Activated B cell treated with CpG ODN at 0.5 μM for 24 hours (primary cell): ENCODE data around the gene GPR152. TPM values are rescaled to one million over a fixed set of nuclear protein-coding genes. Genes with fewer than 3 reads are reported as not detected.
"Not testable (repeated sequence)": the region's sequence is repeated elsewhere in the genome, so short reads cannot be mapped to it uniquely, and the experiment has no call there.

Source experiments
- ATAC-seq: fragments of 200-7000 bp; cut with Tn5 transposase; one replicate; pipeline ENCODE4 v1.10.0; 2021; ENCODE audit warnings: low read depth, mild to moderate bottlenecking, moderate library complexity
- CTCF ChIA-PET: fragments of 350-600 bp; sonication (Branson Sonifier 250); formaldehyde crosslinking; loops from one replicate; lab custom pipeline; 2021; ENCODE audit warnings: antibody characterized with exemption; lab: Charles Lee
- POLR2A ChIA-PET: fragments of 350-600 bp; sonication (Branson Sonifier 250); formaldehyde crosslinking; loops from one replicate; lab custom pipeline; 2021; ENCODE audit warnings: antibody characterized with exemption; lab: Charles Lee
- DNase-seq: peaks from one replicate; pipeline ENCODE4 v3.0.0; 2022
- H3K27ac Mint-ChIP-seq: one replicate; pipeline ENCODE4 v1.8.0; 2020; ENCODE audit warnings: mixed read lengths
- H3K27me3 Mint-ChIP-seq: one replicate; pipeline ENCODE4 v1.8.0; 2021; ENCODE audit warnings: mixed read lengths
- H3K36me3 Mint-ChIP-seq: one replicate; pipeline ENCODE4 v1.8.0; 2021; ENCODE audit warnings: low read depth, mixed read lengths
- H3K4me1 Mint-ChIP-seq: one replicate; pipeline ENCODE4 v1.8.0; 2021; ENCODE audit warnings: mixed read lengths
- H3K4me3 Mint-ChIP-seq: one replicate; pipeline ENCODE4 v1.8.0; 2020; ENCODE audit warnings: mild to moderate bottlenecking, mixed read lengths
- H3K9me3 Mint-ChIP-seq: one replicate; pipeline ENCODE4 v1.8.0; 2020; ENCODE audit warnings: mixed read lengths
- CTCF ChIP-seq: fragments of 200-600 bp; IDR thresholded peaks from one replicate; pipeline ENCODE4 v1.8.0; 2022; ENCODE audit warnings: antibody characterized with exemption, mild to moderate bottlenecking
- intact Hi-C: fragments of 100-400 bp; cut with micrococcal nuclease; formaldehyde crosslinking; loops from one replicate; pipeline ENCODE4 v1.15.1; 2024
- total RNA-seq: library from RNA; stranded (reverse); gene quantifications from 2 replicates; pipeline ENCODE4 v1.2.3, GENCODE V29; 2022

The GPR152 gene
- total RNA-seq, 1 donor from 2014 or later, result not detected

DNA sequence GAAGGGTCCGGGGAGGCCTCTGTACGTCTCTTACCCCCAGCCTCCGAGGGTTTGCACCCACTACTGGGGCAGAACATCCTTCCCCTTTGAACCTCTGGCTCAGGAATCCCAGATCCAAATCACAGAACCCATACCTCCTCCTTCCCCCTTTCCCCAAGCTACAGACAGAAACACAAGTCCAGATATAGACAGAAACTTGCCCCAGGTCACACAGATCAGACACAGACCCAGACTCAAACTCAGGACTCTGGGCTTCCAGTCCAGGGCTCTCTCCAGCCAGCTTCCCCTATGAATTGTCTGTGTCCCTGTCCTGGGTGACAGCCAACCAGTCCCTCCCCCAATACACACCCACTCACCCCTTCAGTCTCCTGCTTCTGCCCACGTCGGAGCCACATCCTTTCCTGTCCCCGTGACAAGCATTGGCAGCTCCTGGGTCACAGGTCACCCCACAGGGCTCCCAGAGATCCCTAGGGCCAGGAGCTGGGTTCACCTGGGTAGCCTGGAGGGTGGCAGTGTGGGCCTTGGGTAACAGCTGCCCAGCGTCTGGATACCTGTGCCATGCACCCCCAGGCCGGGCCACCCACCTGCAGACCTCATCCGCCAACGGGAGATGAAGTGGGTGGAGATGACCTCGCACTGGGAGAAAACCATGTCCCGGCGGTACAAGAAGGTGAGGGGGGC, 47.9 kb downstream of the GPR152 start:
- POLR2A ChIA-PET, result interaction anchor here (0.7 to 17.5 kb wide), 14 partner anchors 12 to 209 kb away, joined by 3 to 693 read pairs (median 35); partner anchors contain the start of genes AIP, CARNS1, CLCF1 and CORO1B
- intact Hi-C loops, result loop anchor here (5.0 kb wide), 3 partner anchors 183 to 228 kb away; partner anchors contain the start of gene NDUFV1
- H3K4me1 Mint-ChIP-seq, result peaks cover 84% of the 10 kb centered on the region
- DNase-seq, result no peak
- TF ChIP-seq CTCF, result no peak
- peak overlapping the region; percentile 91 for H3K27ac Mint-ChIP-seq
- H3K4me3 Mint-ChIP-seq, result peak overlapping the region; percentile 90
- H3K27me3 Mint-ChIP-seq, result no peaks in the 10 kb centered on the region
- peaks cover 42% of the 10 kb centered on the region for H3K36me3 Mint-ChIP-seq
- no peak for ATAC-seq
- CTCF ChIA-PET, result interaction anchor here (1.1 to 5.7 kb wide), 2 partner anchors 14 to 48 kb away, joined by 3 to 53 read pairs; no protein-coding TSS in a partner anchor
- H3K9me3 Mint-ChIP-seq, result no peaks in the 10 kb centered on the region

- Mint-ChIP-seq H3K4me1 (peaks cover 80% of the 10 kb centered on the region), H3K4me3 (peak overlapping the region; percentile 90), H3K36me3 (peaks cover 50% of the 10 kb centered on the region), H3K27ac (peak overlapping the region; percentile 91)
- ChIA-PET CTCF (interaction anchor here (1.1 to 5.7 kb wide), 3 partner anchors 10 to 33 kb away, joined by 5 to 53 read pairs (median 9); no protein-coding TSS in a partner anchor), POLR2A (interaction anchor here (0.5 to 17.5 kb wide), 17 partner anchors 12 to 163 kb away, joined by 3 to 693 read pairs (median 16); partner anchors contain the start of genes AIP, ANKRD13D, CARNS1 and CDK2AP2)
- H3K9me3 Mint-ChIP-seq, H3K27me3 Mint-ChIP-seq, ATAC-seq, DNase-seq: not testable (repeated sequence)
- intact Hi-C loops, result loop anchor here (1.0 to 5.0 kb wide), 6 partner anchors 18 to 229 kb away; partner anchors contain the start of genes AIP and NDUFV1
Observed at GRCh38 chr11:67403085-67403484, 49.4 kb downstream of the GPR152 start.

DNA sequence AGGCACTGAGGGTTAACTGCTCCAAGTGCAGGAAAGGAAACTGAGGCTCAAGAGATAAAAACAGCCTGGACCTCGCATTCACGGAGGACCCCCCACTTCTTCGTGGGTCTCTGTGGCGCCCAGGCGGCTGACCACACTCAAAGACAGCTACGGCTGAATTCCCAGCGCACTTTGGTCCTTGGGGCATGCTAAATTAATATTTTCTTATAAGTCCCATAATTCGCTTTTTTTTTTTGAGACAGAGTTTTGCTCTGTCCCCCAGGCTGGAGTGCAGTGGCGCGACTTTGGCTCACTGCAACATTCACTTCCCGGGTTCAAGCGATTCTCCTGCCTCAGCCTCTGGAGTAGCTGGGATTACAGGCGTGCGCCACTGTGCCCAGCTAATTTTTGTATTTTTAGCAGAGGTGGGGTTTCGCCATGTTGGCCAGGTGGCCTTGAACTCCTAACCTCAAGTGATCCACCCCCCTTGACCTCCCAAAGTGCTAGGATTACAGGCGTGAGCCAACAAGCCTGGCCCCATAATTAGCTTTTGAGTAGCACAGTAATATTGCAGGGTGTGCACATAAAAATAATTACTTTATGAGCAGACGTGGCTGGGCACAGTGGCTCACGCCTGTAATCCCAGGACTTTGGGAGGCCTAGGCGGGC, 50.2 kb downstream of the GPR152 start:
- intact Hi-C loops, result loop anchor here (1.0 to 5.0 kb wide), 5 partner anchors 49 to 230 kb away; partner anchors contain the start of genes AIP, NDUFV1 and POLD4
- Mint-ChIP-seq H3K4me3 (peak overlapping the region; percentile 76), H3K4me1 (peaks cover 79% of the 10 kb centered on the region), H3K27ac (peak overlapping the region; percentile 91), H3K36me3 (peaks cover 52% of the 10 kb centered on the region)
- CTCF ChIA-PET, result interaction anchor here (0.7 to 5.7 kb wide), 22 partner anchors 10 to 104 kb away, joined by 3 to 53 read pairs (median 8); partner anchors contain the start of genes CARNS1, PITPNM1, POLD4 and PTPRCAP
- H3K27me3 Mint-ChIP-seq, DNase-seq, ATAC-seq, H3K9me3 Mint-ChIP-seq: not testable (repeated sequence)
- POLR2A ChIA-PET, result interaction anchor here (0.7 to 17.5 kb wide), 31 partner anchors 11 to 1447 kb away, joined by 3 to 693 read pairs (median 11); partner anchors contain the start of genes AIP, ANKRD13D, CARNS1 and CDK2AP2

DNA sequence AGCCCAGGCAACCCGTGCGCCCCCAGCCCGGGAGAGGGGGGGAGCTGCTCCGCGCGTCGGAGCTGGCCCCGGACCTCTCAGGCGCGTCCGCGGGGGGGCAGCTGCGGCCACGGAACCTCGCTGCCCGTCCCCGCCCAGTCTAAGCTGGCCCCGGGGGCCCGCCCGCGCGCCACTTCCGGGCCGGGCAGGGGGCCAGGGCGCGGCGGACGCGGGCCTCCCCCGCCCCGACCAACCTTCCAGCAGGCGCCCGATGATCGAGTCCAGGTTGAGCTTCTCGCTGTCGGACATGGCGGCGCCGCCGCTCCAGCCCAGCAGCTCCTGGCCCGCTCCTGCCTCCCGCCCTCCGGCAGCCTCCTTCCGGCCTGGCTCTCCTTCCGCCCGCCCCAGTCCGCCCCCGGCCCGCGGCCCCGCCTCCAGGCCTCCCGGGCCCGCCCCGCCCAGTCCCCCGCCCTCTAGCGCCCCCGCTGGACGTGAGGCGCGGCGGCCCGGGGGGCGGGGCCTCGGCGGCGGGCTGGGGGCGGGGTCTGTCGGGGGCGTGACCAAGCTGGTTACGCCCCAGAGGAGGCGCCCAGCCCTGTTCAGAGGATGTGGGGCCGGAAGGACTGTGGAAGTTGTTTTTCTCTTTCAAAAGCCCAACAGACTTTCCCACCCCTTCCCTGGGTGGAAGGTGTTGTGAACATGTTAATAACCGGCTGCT, 50.9 kb downstream of the GPR152 start, which contains the start of gene PPP1CA:
PPP1CA (minus strand) TSS at position 364 of the 697 bp plus-strand sequence; CDS start at position 288, 76 bp downstream.
- H3K9me3 Mint-ChIP-seq, result no peaks in the 10 kb centered on the region
- peaks cover 77% of the 10 kb centered on the region for H3K4me1 Mint-ChIP-seq
- no peaks in the 10 kb centered on the region for H3K27me3 Mint-ChIP-seq
- DNase-seq, result peak; percentile 96
- peaks cover 52% of the 10 kb centered on the region for H3K36me3 Mint-ChIP-seq
- ChIA-PET POLR2A (interaction anchor here (0.7 to 17.5 kb wide), 39 partner anchors 10 to 1447 kb away, joined by 3 to 693 read pairs (median 7); partner anchors contain the start of genes AIP, ANKRD13D, CARNS1 and CDK2AP2), CTCF (interaction anchor here (0.7 to 5.7 kb wide), 24 partner anchors 10 to 106 kb away, joined by 3 to 53 read pairs (median 8); partner anchors contain the start of genes CARNS1, CDK2AP2, PITPNM1 and POLD4)
- no peak for TF ChIP-seq CTCF
- intact Hi-C loops, result loop anchor here (1.0 to 5.0 kb wide), 11 partner anchors 10 to 231 kb away; partner anchors contain the start of genes AIP, NDUFV1, POLD4 and PTPRCAP
- peak within 1 kb of the TSS; percentile 91 for H3K27ac Mint-ChIP-seq
- peak within 1 kb of the TSS; percentile 86 for H3K4me3 Mint-ChIP-seq
- ATAC-seq, result peak; percentile 72

Other genes with a start within 250 kb of the GPR152 start
- 159 and 175 TPM in 2 replicates for gene GRK2, start 186.3 kb downstream of the GPR152 start, total RNA-seq
- gene ANKRD13D, start 163.4 kb downstream of the GPR152 start, total RNA-seq, result 97.2 and 116 TPM in 2 replicates
- 5.1 and 7.7 TPM in 2 replicates for gene SSH3, start 149.2 kb downstream of the GPR152 start, total RNA-seq
- gene POLD4, start 99.2 kb downstream of the GPR152 start, total RNA-seq, result 166 and 169 TPM in 2 replicates
- gene CLCF1, start 79.1 kb downstream of the GPR152 start, total RNA-seq, result 28.2 and 30.7 TPM in 2 replicates
- gene RAD9A, start 60.7 kb downstream of the GPR152 start, total RNA-seq, result 30.4 and 35.2 TPM in 2 replicates
- 349 and 354 TPM in 2 replicates for gene PPP1CA, start 50.9 kb downstream of the GPR152 start, total RNA-seq
- gene TBC1D10C, start 48.6 kb downstream of the GPR152 start, total RNA-seq, result 158 and 163 TPM in 2 replicates
- 5.7 and 6.3 TPM in 2 replicates for gene CARNS1, start 37.1 kb downstream of the GPR152 start, total RNA-seq
- 66.9 and 74.5 TPM in 2 replicates for gene RPS6KB2, start 24.2 kb downstream of the GPR152 start, total RNA-seq
- gene PTPRCAP, start 15.0 kb downstream of the GPR152 start, total RNA-seq, result 328 and 347 TPM in 2 replicates
- gene CORO1B, start 9.3 kb downstream of the GPR152 start, total RNA-seq, result 34.0 and 39.7 TPM in 2 replicates
- gene CABP4, start 2.6 kb upstream of the GPR152 start, total RNA-seq, result 2.1 and 3.0 TPM in 2 replicates
- 76.0 and 83.5 TPM in 2 replicates for gene TMEM134, start 16.5 kb upstream of the GPR152 start, total RNA-seq
- gene AIP, start 30.3 kb upstream of the GPR152 start, total RNA-seq, result 108 and 114 TPM in 2 replicates
- 103 and 111 TPM in 2 replicates for gene PITPNM1, start 52.6 kb upstream of the GPR152 start, total RNA-seq
- gene CDK2AP2, start 55.4 kb upstream of the GPR152 start, total RNA-seq, result 67.1 and 68.5 TPM in 2 replicates
- not detected in 2 replicates for gene CABP2, start 70.7 kb upstream of the GPR152 start, total RNA-seq
- 331 and 362 TPM in 2 replicates for gene GSTP1, start 131.1 kb upstream of the GPR152 start, total RNA-seq
- 207 and 221 TPM in 2 replicates for gene NDUFV1, start 154.2 kb upstream of the GPR152 start, total RNA-seq
- 5.3 and 6.1 TPM in 2 replicates for gene NUDT8, start 177.2 kb upstream of the GPR152 start, total RNA-seq
- not detected in 2 replicates for gene TBX10, start 187.0 kb upstream of the GPR152 start, total RNA-seq
- not detected in 2 replicates for gene ACY3, start 198.0 kb upstream of the GPR152 start, total RNA-seq
- gene ALDH3B2, start 221.9 kb upstream of the GPR152 start, total RNA-seq, result not detected in 2 replicates